SJCRH30 (cell line): ENCODE measurements around the gene NUTM2G. TPM values are rescaled to one million over a fixed set of nuclear protein-coding genes. Genes with fewer than 3 reads are reported as not detected.
"Not testable (repeated sequence)": the region's sequence is repeated elsewhere in the genome, so short reads cannot be mapped to it uniquely, and the experiment has no call there.

Source experiments
- DNase-seq, 2 experiments: peaks; one replicate each; pipeline ENCODE4 v3.0.0-alpha.2; 2015 to 2020
- H3K27ac ChIP-seq: fragments of 250-450 bp; sonication (Bioruptor Pico); 2 replicates; pipeline ENCODE4 v1.5.1; 2020; ENCODE audit warnings: mild to moderate bottlenecking, moderate library complexity
- H3K27me3 ChIP-seq: fragments of 250-450 bp; sonication (Bioruptor Pico); 2 replicates; pipeline ENCODE4 v1.5.1; 2020; ENCODE audit warnings: mild to moderate bottlenecking, moderate library complexity
- H3K36me3 ChIP-seq: fragments of 250-450 bp; sonication (Bioruptor Pico); 2 replicates; pipeline ENCODE4 v1.5.1; 2020; ENCODE audit warnings: mild to moderate bottlenecking, moderate library complexity
- H3K4me1 ChIP-seq: fragments of 250-450 bp; sonication (Bioruptor Pico); 2 replicates; pipeline ENCODE4 v1.5.1; 2020; ENCODE audit warnings: mild to moderate bottlenecking, moderate library complexity
- H3K4me3 ChIP-seq: fragments of 250-450 bp; sonication (Bioruptor Pico); 2 replicates; pipeline ENCODE4 v1.5.1; 2020; ENCODE audit warnings: mild to moderate bottlenecking, moderate library complexity
- H3K9me3 ChIP-seq: fragments of 250-450 bp; sonication (Bioruptor Pico); replicated peaks from 2 replicates; pipeline ENCODE4 v1.5.1; 2020; ENCODE audit warnings: mild to moderate bottlenecking, moderate library complexity
- total RNA-seq: library from RNA; depleted of rRNA; stranded (reverse); fragments of >200 nt; shearing (Covaris generic); gene quantifications from 2 replicates; pipeline ENCODE4 v1.2.3, GENCODE V29; 2014; rRNA removed

Gene NUTM2G
- total RNA-seq, result 0.42 TPM in 1 of 2 replicates, not detected in the other

- not testable (repeated sequence) for H3K27ac ChIP-seq, H3K4me1 ChIP-seq, H3K36me3 ChIP-seq, H3K9me3 ChIP-seq, H3K27me3 ChIP-seq, H3K4me3 ChIP-seq, DNase-seq
Measured at GRCh38 chr9:96928543-96928942, at the start of gene NUTM2G. NUTM2G (plus strand) TSS chr9:96928843; CDS start chr9:96929025, 182 bp downstream.

- H3K27ac ChIP-seq, result no peak overlapping the region
- H3K4me1 ChIP-seq, result no peaks in the 10 kb centered on the region
- DNase-seq, result no peak
- H3K36me3 ChIP-seq, result no peaks in the 10 kb centered on the region
- H3K4me3 ChIP-seq, result no peak overlapping the region
- H3K27me3 ChIP-seq, result no peaks in the 10 kb centered on the region
- no peaks in the 10 kb centered on the region for H3K9me3 ChIP-seq
Measured at GRCh38 chr9:96883922-96884321, 44.7 kb upstream of the NUTM2G start.

GRCh38 chr9:96884443-96884842 is 44.2 kb upstream of the NUTM2G start:
- Histone ChIP-seq H3K4me3 (no peak overlapping the region), H3K27ac (no peak overlapping the region), H3K27me3 (no peaks in the 10 kb centered on the region), H3K36me3 (no peaks in the 10 kb centered on the region), H3K9me3 (no peaks in the 10 kb centered on the region), H3K4me1 (no peaks in the 10 kb centered on the region)
- no peak for DNase-seq

GRCh38 chr9:96885424-96885823 is 43.2 kb upstream of the NUTM2G start:
- H3K27ac ChIP-seq, result no peak overlapping the region
- no peaks in the 10 kb centered on the region for H3K9me3 ChIP-seq
- no peaks in the 10 kb centered on the region for H3K4me1 ChIP-seq
- no peaks in the 10 kb centered on the region for H3K36me3 ChIP-seq
- DNase-seq, result no peak
- no peak overlapping the region for H3K4me3 ChIP-seq
- H3K27me3 ChIP-seq, result no peaks in the 10 kb centered on the region

GRCh38 chr9:96888591-96888990 is 40.1 kb upstream of the NUTM2G start:
- Histone ChIP-seq H3K27me3 (no peaks in the 10 kb centered on the region), H3K27ac (no peak overlapping the region), H3K9me3 (no peaks in the 10 kb centered on the region), H3K36me3 (no peaks in the 10 kb centered on the region), H3K4me1 (no peaks in the 10 kb centered on the region), H3K4me3 (no peak overlapping the region)
- DNase-seq, result no peak

GRCh38 chr9:96892131-96892530 is 36.5 kb upstream of the NUTM2G start:
- Histone ChIP-seq H3K36me3 (no peaks in the 10 kb centered on the region), H3K9me3 (no peaks in the 10 kb centered on the region), H3K27ac (no peak overlapping the region), H3K4me1 (no peaks in the 10 kb centered on the region), H3K27me3 (no peaks in the 10 kb centered on the region), H3K4me3 (no peak overlapping the region)
- no peak for DNase-seq

- H3K4me1 ChIP-seq, H3K9me3 ChIP-seq, H3K27me3 ChIP-seq, H3K27ac ChIP-seq, H3K36me3 ChIP-seq, H3K4me3 ChIP-seq, DNase-seq: not testable (repeated sequence)
Measured at GRCh38 chr9:96900010-96900409, 28.6 kb upstream of the NUTM2G start.

- not testable (repeated sequence) for DNase-seq, H3K27ac ChIP-seq, H3K27me3 ChIP-seq, H3K9me3 ChIP-seq, H3K4me3 ChIP-seq, H3K36me3 ChIP-seq, H3K4me1 ChIP-seq
Measured at GRCh38 chr9:96904947-96905722, 23.5 kb upstream of the NUTM2G start.

GRCh38 chr9:96908479-96908878 is 20.2 kb upstream of the NUTM2G start:
- not testable (repeated sequence) for H3K4me1 ChIP-seq, H3K9me3 ChIP-seq, DNase-seq, H3K27me3 ChIP-seq, H3K4me3 ChIP-seq, H3K36me3 ChIP-seq, H3K27ac ChIP-seq

GRCh38 chr9:96915539-96915938 is 13.1 kb upstream of the NUTM2G start:
- H3K27me3 ChIP-seq, H3K4me3 ChIP-seq, H3K36me3 ChIP-seq, H3K4me1 ChIP-seq, H3K27ac ChIP-seq, H3K9me3 ChIP-seq, DNase-seq: not testable (repeated sequence)

- not testable (repeated sequence) for H3K4me3 ChIP-seq, H3K9me3 ChIP-seq, H3K27ac ChIP-seq, DNase-seq, H3K36me3 ChIP-seq, H3K27me3 ChIP-seq, H3K4me1 ChIP-seq
Measured at GRCh38 chr9:96916531-96916930, 12.1 kb upstream of the NUTM2G start.

- H3K4me1 ChIP-seq, H3K4me3 ChIP-seq, DNase-seq: not testable (repeated sequence)
Measured at GRCh38 chr9:96918550-96918949, 10.1 kb upstream of the NUTM2G start.

GRCh38 chr9:96920803-96921202 is 7.8 kb upstream of the NUTM2G start:
- not testable (repeated sequence) for H3K4me3 ChIP-seq, H3K27ac ChIP-seq, H3K4me1 ChIP-seq, H3K36me3 ChIP-seq, H3K9me3 ChIP-seq, H3K27me3 ChIP-seq, DNase-seq

More at GRCh38 chr9:96918550-96918949, 10.1 kb upstream of the NUTM2G start:
- not testable (repeated sequence) for H3K36me3 ChIP-seq, H3K27me3 ChIP-seq, H3K9me3 ChIP-seq, H3K27ac ChIP-seq

GRCh38 chr9:96925587-96925986 is 3.1 kb upstream of the NUTM2G start:
- H3K4me1 ChIP-seq, H3K27me3 ChIP-seq, DNase-seq, H3K36me3 ChIP-seq, H3K9me3 ChIP-seq, H3K4me3 ChIP-seq, H3K27ac ChIP-seq: not testable (repeated sequence)

- H3K4me3 ChIP-seq, result peak overlapping the region; percentile 49
- H3K4me1 ChIP-seq, H3K36me3 ChIP-seq, H3K9me3 ChIP-seq, H3K27me3 ChIP-seq, H3K27ac ChIP-seq: not testable (repeated sequence)
- DNase-seq, result peak; percentile 57 to 64
Measured at GRCh38 chr9:96931665-96932064, 3.0 kb downstream of the NUTM2G start.

GRCh38 chr9:96934097-96934496 is 5.5 kb downstream of the NUTM2G start:
- not testable (repeated sequence) for H3K9me3 ChIP-seq, H3K27me3 ChIP-seq, H3K27ac ChIP-seq, H3K4me3 ChIP-seq, H3K4me1 ChIP-seq, H3K36me3 ChIP-seq, DNase-seq
